ENCODE data around the gene CLCA4. TPM values are rescaled to one million over a fixed set of nuclear protein-coding genes. Genes with fewer than 3 reads are reported as not detected.

CLCA4 gene
- total RNA-seq, 1 donor = not detected

DNA sequence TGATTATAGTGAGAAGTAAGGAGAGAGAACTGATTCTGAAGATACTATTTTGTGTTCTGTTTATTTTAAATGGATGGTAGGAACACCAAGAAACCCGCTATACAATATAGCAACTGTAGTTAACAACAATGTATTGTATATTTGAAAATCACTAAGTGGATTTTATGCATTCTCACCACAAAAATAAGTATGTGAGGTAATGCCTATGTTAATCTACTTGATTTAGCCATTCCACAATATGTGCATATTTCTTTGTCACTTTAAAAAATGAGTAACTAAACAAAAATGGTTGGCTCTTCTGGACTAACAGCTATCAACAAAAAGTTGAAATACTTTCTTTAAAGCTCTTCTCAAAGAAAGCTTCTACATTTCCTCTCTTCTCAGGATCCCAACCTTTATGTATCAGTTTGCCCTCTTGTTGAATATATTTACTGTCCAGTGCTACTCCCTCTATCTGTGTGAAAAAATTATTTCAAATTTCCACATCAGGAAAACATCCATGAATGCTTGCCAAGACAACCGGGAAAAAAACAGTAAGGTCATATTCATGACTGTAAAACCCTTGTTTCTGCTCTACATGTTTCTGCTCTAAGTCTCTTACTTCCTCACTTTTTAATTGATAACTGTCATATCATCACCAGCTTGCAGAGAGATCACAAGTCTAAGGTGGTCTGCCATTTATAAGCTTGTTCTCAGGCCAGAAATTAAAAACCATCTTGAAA is 27.0 kb downstream of the CLCA4 start:
- Histone ChIP-seq H2AFZ (ENCODE audit: low read length) (no peak overlapping the region), H3K79me2 (ENCODE audit: insufficient read depth, low read length) (no peaks in the 10 kb centered on the region), H3K36me3 (ENCODE audit: insufficient read depth, low read length) (no peaks in the 10 kb centered on the region), H3K4me1 (ENCODE audit: insufficient read depth, low read length) (no peaks in the 10 kb centered on the region), H3K27ac (ENCODE audit: low read depth, low read length) (no peak overlapping the region), H3K9me3 (ENCODE audit: low read depth, low read length) (no peaks in the 10 kb centered on the region), H4K20me1 (ENCODE audit: insufficient read depth, low read length) (no peaks in the 10 kb centered on the region), H3K4me3 (ENCODE audit: insufficient read depth, low read length) (no peak overlapping the region), H3K27me3 (ENCODE audit: insufficient read depth, low read length) (peaks cover 3% of the 10 kb centered on the region), H3K4me2 (ENCODE audit: insufficient read depth, low read length) (no peak overlapping the region)
- no peak for DNase-seq (ENCODE audit: insufficient read length, low spot score, missing footprints)
- TF ChIP-seq, protein P1, sequence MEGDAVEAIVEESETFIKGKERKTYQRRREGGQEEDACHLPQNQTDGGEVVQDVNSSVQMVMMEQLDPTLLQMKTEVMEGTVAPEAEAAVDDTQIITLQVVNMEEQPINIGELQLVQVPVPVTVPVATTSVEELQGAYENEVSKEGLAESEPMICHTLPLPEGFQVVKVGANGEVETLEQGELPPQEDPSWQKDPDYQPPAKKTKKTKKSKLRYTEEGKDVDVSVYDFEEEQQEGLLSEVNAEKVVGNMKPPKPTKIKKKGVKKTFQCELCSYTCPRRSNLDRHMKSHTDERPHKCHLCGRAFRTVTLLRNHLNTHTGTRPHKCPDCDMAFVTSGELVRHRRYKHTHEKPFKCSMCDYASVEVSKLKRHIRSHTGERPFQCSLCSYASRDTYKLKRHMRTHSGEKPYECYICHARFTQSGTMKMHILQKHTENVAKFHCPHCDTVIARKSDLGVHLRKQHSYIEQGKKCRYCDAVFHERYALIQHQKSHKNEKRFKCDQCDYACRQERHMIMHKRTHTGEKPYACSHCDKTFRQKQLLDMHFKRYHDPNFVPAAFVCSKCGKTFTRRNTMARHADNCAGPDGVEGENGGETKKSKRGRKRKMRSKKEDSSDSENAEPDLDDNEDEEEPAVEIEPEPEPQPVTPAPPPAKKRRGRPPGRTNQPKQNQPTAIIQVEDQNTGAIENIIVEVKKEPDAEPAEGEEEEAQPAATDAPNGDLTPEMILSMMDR (IDR thresholded peaks at IDR 0.05; ENCODE audit: extremely low read depth, low read depth, low read length) = no peak

DNA sequence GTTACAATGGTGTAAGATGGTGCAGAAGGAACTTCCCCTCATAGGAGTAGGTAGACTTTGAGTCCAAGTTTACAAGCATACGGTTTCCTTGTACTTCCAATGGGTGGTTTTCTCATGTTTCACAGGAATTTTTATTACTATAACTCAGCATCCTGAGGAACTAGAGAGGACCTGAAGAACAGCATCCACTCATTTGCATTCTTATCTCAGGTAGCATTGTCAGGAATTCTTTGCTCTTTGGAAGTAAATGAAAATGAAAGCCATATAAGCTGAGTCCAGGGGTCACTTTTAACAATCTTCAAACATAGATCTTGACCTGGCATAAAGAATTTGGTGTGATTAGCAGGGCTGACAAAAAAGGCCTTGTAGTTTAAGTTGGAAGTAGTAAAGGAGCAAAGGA is 34.4 kb downstream of the CLCA4 start:
- peaks cover 5% of the 10 kb centered on the region for H3K27me3 ChIP-seq (ENCODE audit: insufficient read depth, low read length)
- no peak overlapping the region for H3K27ac ChIP-seq (ENCODE audit: low read depth, low read length)
- no peaks in the 10 kb centered on the region for H4K20me1 ChIP-seq (ENCODE audit: insufficient read depth, low read length)
- no peak for DNase-seq (ENCODE audit: insufficient read length, low spot score, missing footprints)
- no peaks in the 10 kb centered on the region for H3K79me2 ChIP-seq (ENCODE audit: insufficient read depth, low read length)
- no peak overlapping the region for H3K4me3 ChIP-seq (ENCODE audit: insufficient read depth, low read length)
- H3K9me3 ChIP-seq (ENCODE audit: low read depth, low read length) = no peaks in the 10 kb centered on the region
- no peaks in the 10 kb centered on the region for H3K4me1 ChIP-seq (ENCODE audit: insufficient read depth, low read length)
- H3K4me2 ChIP-seq (ENCODE audit: insufficient read depth, low read length) = no peak overlapping the region
- TF ChIP-seq, protein P1 (IDR thresholded peaks at IDR 0.05; ENCODE audit: extremely low read depth, low read depth, low read length) = no peak
- H2AFZ ChIP-seq (ENCODE audit: low read length) = no peak overlapping the region
- H3K36me3 ChIP-seq (ENCODE audit: insufficient read depth, low read length) = no peaks in the 10 kb centered on the region

DNA sequence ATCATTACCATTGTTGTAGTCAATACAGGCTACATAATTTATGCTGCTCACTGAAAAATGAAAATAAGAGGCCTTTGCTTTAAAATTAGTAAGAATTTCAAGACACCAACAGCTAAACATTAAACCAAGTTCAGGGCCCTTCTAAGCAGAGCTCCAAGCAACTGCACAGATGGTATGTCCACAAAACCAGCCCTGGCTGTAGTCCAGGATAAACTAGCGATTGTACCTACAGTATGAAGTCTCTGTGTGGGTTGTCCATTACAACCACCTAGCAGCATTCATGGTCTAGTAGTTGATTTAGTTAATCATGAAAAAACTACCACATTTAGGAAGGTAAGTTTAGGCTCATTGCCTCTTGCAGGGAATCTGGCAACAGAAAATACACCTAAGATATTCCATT is 35.3 kb downstream of the CLCA4 start:
- TF ChIP-seq, protein P1 (IDR thresholded peaks at IDR 0.05; ENCODE audit: extremely low read depth, low read depth, low read length) = no peak

DNA sequence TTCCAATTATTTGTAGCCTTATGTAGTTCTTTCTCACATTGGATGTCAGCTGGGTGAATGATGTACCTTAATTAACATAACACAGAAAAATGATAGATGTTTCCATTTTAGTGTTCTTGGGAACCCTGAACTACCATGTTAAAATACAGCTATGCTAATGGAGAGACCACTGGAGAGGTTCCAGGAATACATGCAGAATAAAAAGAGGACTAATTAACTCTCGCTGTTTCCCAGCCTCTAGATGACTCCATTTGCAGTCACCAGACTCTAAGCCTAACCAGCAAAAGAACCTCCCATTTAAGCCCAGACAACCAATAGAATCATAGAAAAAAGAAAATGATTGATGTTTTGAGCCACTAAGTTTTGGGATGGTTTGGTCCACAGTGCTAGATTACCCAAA is 36.2 kb downstream of the CLCA4 start:
- Histone ChIP-seq H2AFZ (ENCODE audit: low read length) (no peak overlapping the region), H3K27ac (ENCODE audit: low read depth, low read length) (no peak overlapping the region), H3K4me3 (ENCODE audit: insufficient read depth, low read length) (no peak overlapping the region), H3K4me2 (ENCODE audit: insufficient read depth, low read length) (no peak overlapping the region), H3K79me2 (ENCODE audit: insufficient read depth, low read length) (no peaks in the 10 kb centered on the region), H3K4me1 (ENCODE audit: insufficient read depth, low read length) (no peaks in the 10 kb centered on the region), H3K36me3 (ENCODE audit: insufficient read depth, low read length) (no peaks in the 10 kb centered on the region), H3K9me3 (ENCODE audit: low read depth, low read length) (no peaks in the 10 kb centered on the region), H4K20me1 (ENCODE audit: insufficient read depth, low read length) (no peaks in the 10 kb centered on the region), H3K27me3 (ENCODE audit: insufficient read depth, low read length) (peaks cover 5% of the 10 kb centered on the region)
- no peak for DNase-seq (ENCODE audit: insufficient read length, low spot score, missing footprints)
- TF ChIP-seq, protein P1 (IDR thresholded peaks at IDR 0.05; ENCODE audit: extremely low read depth, low read depth, low read length) = no peak

More for the DNA sequence above, 35.3 kb downstream of the CLCA4 start:
- no peaks in the 10 kb centered on the region for H3K9me3 ChIP-seq (ENCODE audit: low read depth, low read length)
- H4K20me1 ChIP-seq (ENCODE audit: insufficient read depth, low read length) = no peaks in the 10 kb centered on the region
- H2AFZ ChIP-seq (ENCODE audit: low read length) = no peak overlapping the region
- H3K4me1 ChIP-seq (ENCODE audit: insufficient read depth, low read length) = no peaks in the 10 kb centered on the region
- peak; percentile 17 for DNase-seq (ENCODE audit: insufficient read length, low spot score, missing footprints)
- no peaks in the 10 kb centered on the region for H3K36me3 ChIP-seq (ENCODE audit: insufficient read depth, low read length)
- no peak overlapping the region for H3K27ac ChIP-seq (ENCODE audit: low read depth, low read length)
- no peak overlapping the region for H3K4me2 ChIP-seq (ENCODE audit: insufficient read depth, low read length)
- H3K4me3 ChIP-seq (ENCODE audit: insufficient read depth, low read length) = no peak overlapping the region
- no peaks in the 10 kb centered on the region for H3K79me2 ChIP-seq (ENCODE audit: insufficient read depth, low read length)
- peaks cover 5% of the 10 kb centered on the region for H3K27me3 ChIP-seq (ENCODE audit: insufficient read depth, low read length)

Measured in osteoblast (primary cell).